Epithelial cell of proximal tubule (primary cell): ENCODE measurements around the gene TMEM54. TPM values are rescaled to one million over a fixed set of nuclear protein-coding genes. Genes with fewer than 3 reads are reported as not detected.

Experiments used
- DNase-seq: peaks from one replicate; pipeline ENCODE4 v3.0.0-alpha.2; 2011; ENCODE audit warnings: low read depth
- H3K4me3 ChIP-seq: 2 replicates; pipeline ENCODE4 v1.5.1; 2011; ENCODE audit warnings: low read depth, mild to moderate bottlenecking, low read length
- CTCF ChIP-seq: conservative IDR thresholded peaks from 2 replicates; pipeline ENCODE4 v1.5.1; 2012; ENCODE audit warnings: low read depth, mild to moderate bottlenecking, low read length
- total RNA-seq: library from RNA; depleted of rRNA; stranded (reverse); fragments of >200 nt; gene quantifications from 2 replicates; pipeline ENCODE4 v1.2.3, GENCODE V29; 2015

The TMEM54 gene
- total RNA-seq, 1 donor from 2014 or later: 131 TPM

GRCh38 chr1:32894681-32895080 lies 6.5 kb downstream of the TMEM54 start:
- no peak overlapping the region for H3K4me3 ChIP-seq
- no peak for TF ChIP-seq CTCF
- DNase-seq: no peak

DNA sequence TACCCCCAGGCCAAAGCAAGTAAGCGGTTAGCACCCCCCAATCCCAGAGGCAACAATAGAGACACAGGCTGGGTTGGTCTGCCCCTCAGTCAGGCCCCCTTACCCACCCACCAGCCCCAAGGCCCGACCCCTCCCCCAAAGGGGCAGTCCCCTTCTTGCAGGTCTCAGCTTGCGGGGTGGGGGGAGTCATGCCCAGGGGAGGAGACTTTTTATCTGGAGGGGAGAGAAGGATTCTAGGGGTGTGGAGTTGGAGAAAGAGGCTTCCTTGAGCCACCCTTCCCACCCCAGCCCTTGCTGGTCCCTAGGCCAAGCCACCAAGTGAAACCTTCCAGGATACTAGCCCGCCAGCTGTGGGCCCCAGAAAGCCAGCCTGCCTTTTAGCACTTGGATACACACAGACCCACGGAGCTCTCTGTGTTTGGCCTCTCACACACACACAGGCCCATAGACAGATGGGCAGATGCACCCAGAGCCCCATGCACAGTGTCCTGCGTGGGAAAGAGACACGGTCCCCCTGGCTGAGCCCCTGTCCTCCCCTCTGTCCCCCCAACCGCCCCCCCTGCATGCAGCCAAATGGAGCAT lies 7.1 kb downstream of the TMEM54 start:
- DNase-seq: no peak
- no peak for TF ChIP-seq CTCF
- no peak overlapping the region for H3K4me3 ChIP-seq

DNA sequence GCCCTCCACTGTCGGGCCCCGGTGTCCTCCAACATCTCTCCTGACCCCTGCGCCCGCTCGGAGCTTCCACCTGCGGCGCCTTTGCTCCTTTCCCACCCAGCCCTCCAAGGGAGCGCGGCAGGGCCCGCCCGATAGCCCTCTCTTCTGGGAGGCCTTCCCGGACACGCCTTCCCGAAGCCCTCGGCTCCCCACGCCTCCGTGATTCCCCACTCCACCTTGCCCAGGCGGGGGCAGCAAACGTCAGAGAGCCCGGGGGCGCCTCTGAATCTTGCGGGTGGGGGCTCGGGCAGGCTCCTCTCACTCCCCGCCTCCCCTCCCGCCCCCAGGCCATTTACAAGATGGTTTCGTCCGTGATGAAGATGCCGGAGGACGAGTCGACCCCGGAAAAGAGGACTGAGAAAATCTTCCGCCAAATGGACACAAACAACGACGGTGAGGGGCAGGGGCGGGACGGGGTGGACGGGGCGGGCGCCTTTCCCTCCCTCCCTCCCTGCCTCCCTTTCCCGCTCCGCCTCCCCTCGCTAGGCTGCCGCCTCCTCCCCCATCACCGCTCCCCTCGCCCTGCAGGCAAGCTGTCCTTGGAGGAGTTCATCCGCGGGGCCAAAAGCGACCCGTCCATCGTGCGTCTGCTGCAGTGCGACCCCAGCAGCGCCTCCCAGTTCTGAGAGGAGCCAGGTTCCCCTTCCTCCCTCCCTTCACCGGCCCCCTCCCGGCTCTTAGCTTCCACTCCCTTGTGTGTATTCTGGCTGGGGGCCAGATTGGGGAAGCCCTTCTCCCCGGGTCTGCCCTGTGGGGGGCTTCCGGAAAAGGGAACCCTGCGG lies 7.8 kb downstream of the TMEM54 start:
- no peak for DNase-seq
- peak overlapping the region; percentile 58 for H3K4me3 ChIP-seq
- peak; percentile 12 for TF ChIP-seq CTCF

DNA sequence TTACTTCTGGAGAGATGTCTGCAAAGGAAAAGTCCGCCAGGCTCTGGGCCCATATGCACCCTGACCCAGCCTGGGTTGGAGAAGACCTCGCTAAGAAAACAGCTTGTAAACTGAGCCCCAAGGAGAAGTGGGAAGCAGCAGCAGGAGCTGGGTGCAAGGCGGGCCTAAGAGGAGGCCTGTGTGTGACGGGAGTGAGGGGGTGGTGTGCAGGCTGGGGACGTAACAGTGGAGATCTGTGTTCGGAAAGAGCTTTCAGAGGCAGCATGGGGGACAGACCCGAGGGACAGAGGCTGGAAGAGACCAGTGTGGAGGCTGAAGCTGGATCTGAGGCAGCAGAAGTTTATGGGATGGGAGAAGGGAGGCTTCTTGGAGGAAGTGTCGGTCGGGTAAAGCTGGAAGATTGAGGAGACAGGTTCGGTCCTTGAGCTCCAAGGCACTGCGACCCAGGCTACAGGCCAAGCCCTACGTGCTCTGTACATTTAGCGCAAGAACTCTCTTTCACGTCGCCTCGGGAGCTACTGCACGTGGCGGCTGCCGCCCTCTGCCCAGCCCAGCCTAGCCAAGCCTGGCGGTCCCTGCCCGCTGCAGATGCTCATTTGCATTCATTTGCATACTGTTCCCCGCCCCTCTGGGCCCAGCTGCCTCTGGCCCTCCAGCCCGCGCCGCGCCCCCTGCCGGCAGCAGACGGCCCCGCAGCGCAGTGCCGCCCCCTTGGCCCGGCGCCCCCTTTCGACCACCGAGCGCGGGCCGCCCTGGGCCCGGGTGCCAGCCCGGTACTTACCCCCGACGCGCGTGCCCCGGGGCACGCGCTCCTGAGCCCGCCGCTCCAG lies 8.6 kb downstream of the TMEM54 start:
- peak overlapping the region; percentile 58 for H3K4me3 ChIP-seq
- no peak for DNase-seq
- TF ChIP-seq CTCF: peak; percentile 33

DNA sequence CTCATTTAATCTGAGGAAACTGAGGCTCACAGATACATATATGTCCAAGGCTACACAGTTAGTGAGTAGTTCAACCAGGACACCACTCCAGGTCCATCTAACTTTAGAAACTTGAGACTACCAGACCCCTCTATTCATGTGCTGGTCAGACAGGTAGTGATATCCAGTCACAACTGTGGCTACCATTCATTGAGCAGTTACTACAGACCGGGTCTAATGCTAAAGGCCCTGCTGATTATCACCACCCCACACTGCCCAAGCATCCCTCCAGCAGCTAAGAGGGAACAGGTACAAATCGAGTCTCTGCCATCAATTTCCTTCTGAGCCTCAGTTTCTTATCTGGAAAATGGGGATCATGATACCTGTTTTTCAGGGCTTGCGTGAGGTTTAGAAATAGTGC lies 9.6 kb downstream of the TMEM54 start:
- no peak overlapping the region for H3K4me3 ChIP-seq
- no peak for DNase-seq
- no peak for TF ChIP-seq CTCF

GRCh38 chr1:32891241-32891570 lies 10.0 kb downstream of the TMEM54 start:
- no peak for TF ChIP-seq CTCF
- H3K4me3 ChIP-seq: no peak overlapping the region
- no peak for DNase-seq
